ENCODE results near the gene RHBDD1.

DNA sequence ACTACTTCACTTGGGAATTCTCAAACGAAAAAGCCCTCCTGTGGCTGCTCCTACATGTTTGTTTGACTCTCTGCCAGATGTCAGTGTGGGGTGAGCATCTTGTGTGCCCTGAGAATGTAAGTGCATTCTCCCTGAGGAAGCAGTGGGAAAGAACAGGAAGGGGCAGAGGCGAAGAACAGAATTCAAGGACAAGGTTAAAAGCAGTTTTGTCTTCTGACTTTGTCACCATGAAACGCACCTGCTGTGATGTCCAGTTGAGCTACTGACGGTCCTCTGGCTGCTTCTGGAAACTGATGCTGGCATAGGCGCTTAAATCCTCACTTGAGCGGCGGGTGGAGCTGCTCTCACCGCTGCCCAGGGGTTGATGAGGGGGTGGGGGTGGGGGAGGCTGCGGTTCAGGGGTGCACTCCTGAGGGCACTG is 41.1 kb upstream of the RHBDD1 start:
- TF ChIP-seq, protein P1, sequence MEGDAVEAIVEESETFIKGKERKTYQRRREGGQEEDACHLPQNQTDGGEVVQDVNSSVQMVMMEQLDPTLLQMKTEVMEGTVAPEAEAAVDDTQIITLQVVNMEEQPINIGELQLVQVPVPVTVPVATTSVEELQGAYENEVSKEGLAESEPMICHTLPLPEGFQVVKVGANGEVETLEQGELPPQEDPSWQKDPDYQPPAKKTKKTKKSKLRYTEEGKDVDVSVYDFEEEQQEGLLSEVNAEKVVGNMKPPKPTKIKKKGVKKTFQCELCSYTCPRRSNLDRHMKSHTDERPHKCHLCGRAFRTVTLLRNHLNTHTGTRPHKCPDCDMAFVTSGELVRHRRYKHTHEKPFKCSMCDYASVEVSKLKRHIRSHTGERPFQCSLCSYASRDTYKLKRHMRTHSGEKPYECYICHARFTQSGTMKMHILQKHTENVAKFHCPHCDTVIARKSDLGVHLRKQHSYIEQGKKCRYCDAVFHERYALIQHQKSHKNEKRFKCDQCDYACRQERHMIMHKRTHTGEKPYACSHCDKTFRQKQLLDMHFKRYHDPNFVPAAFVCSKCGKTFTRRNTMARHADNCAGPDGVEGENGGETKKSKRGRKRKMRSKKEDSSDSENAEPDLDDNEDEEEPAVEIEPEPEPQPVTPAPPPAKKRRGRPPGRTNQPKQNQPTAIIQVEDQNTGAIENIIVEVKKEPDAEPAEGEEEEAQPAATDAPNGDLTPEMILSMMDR (IDR thresholded peaks at IDR 0.05; ENCODE audit: poor library complexity), result no peak
- TF ChIP-seq EZH2phosphoT487 (IDR thresholded peaks at IDR 0.05; ENCODE audit: low read depth, severe bottlenecking, unreplicated experiment), result no peak

Data from hepatocyte (in vitro differentiated cells).